ENCODE results near the gene RBM10.

RBM10 gene

DNA sequence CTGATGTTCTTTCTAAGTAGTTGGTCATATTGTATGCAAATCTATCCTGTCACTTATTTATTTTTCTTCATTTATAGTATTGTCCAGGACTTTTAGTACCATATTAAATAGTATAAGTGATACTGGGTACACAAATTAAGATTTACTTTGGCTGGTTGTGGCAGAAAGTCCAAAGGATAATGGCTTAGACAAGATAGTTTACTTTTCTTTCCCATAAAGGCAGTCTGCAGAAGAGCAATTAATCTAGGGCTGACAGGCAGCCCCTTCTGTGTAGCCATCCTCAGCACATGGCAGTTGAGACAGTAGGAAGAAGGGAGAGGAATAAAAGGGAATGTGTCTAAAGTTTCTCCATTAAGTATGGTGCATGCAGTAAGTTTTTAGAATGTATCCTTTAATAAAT, 6.4 kb downstream of the RBM10 start:
- Histone ChIP-seq H3K36me3 (ENCODE audit: control insufficient read depth in 2 of 2, insufficient read depth in 2 of 2, low read length in 2 of 2) (peaks cover 2 to 7% of the 10 kb centered on the region in 2 donors), H3K27ac (ENCODE audit: low read depth in 2 of 2, low read length in 2 of 2) (no peak overlapping the region), H3K9me3 (ENCODE audit: control insufficient read depth in 2 of 2, low read length in 2 of 2) (no peaks in the 10 kb centered on the region), H3K9ac (ENCODE audit: low read depth in 1 of 2, low read length in 2 of 2) (no peak overlapping the region), H3K4me3 (ENCODE audit: low read length in 2 of 2) (no peak overlapping the region), H3K4me1 (ENCODE audit: control insufficient read depth in 2 of 2, insufficient read depth in 2 of 2, low read length in 2 of 2) (peaks cover 5 to 7% of the 10 kb centered on the region in 2 donors), H3K27me3 (ENCODE audit: control insufficient read depth in 2 of 2, insufficient read depth in 2 of 2, low read length in 2 of 2) (peaks cover 0 to 3% of the 10 kb centered on the region in 2 donors)

DNA sequence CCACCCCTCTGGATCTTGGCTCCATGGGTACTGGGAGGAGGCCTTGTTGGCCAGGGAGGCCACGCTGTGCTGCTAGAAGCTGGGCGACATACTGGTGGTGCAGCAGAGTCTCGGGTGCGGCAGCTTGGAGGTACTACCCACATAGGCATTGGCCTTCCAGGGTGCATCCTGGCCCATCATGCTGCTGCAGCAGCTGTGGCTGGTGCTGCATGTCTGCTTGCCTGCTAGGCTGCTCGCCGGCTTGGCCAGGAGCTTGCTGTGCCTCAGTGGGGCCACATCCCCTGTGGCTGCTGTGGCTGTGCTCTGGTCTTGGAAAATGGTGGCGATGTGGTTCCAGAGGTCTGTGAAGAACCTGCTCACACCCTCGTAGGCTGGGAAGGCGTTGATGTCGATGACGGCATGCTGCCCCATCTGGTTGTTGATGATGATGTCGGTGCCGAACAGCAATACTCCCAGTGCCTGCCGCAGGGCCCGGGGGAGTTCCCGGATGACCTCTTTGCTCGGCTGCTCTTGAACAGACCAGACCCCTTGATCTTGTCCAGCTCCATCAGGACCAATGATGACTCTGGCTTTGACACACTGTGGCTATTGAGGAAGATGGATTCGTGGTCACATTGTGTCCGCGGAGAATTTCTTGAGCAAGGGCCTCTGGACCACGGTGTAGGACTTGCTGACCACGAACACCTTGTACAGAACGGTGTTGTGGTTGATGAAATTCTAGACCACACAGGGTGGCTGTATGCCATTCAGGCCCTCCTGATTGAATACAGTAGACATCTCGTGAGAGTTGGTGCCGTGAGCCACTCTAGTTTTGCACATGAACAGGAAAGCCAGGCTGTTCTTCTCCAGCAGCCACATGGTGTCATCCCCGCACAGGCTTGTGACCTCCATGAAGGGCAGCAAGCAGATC, 11.8 kb downstream of the RBM10 start:
- Histone ChIP-seq H3K9me3 (ENCODE audit: control insufficient read depth in 2 of 2, low read length in 2 of 2) (no peaks in the 10 kb centered on the region), H3K4me1 (ENCODE audit: control insufficient read depth in 2 of 2, insufficient read depth in 2 of 2, low read length in 2 of 2) (no peaks in the 10 kb centered on the region), H3K27me3 (ENCODE audit: control insufficient read depth in 2 of 2, insufficient read depth in 2 of 2, low read length in 2 of 2) (no peaks in the 10 kb centered on the region), H3K36me3 (ENCODE audit: control insufficient read depth in 2 of 2, insufficient read depth in 2 of 2, low read length in 2 of 2) (peaks cover 15 to 16% of the 10 kb centered on the region in 2 donors), H3K27ac (ENCODE audit: low read depth in 2 of 2, low read length in 2 of 2) (no peak overlapping the region), H3K9ac (ENCODE audit: low read depth in 1 of 2, low read length in 2 of 2) (no peak overlapping the region), H3K4me3 (ENCODE audit: low read length in 2 of 2) (no peak overlapping the region)

DNA sequence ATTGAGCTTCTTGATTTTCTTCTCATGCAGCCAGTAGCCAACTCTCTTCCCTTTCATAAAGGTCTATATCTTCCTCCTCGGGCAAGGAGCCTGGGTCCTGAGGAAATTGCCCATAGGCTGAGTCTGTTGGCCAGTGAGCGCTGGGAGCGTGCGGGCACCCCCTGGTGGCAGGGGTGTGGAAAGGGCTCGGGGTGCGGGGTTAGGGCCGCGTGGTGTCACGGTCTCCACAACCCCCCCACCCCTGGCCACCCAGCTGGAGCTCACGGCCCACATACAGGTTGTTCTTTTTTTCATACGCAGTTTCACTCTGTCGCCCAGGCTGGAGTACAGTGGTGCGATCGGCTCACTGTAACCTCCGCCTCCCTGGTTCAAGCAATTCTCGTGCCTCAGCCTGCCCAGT, 13.1 kb downstream of the RBM10 start:
- no peaks in the 10 kb centered on the region for H3K27me3 ChIP-seq (ENCODE audit: control insufficient read depth in 2 of 2, insufficient read depth in 2 of 2, low read length in 2 of 2)
- H3K4me1 ChIP-seq (ENCODE audit: control insufficient read depth in 2 of 2, insufficient read depth in 2 of 2, low read length in 2 of 2): no peaks in the 10 kb centered on the region
- no peak overlapping the region for H3K4me3 ChIP-seq (ENCODE audit: low read length in 2 of 2)
- no peak overlapping the region for H3K9ac ChIP-seq (ENCODE audit: low read depth in 1 of 2, low read length in 2 of 2)
- no peak overlapping the region for H3K27ac ChIP-seq (ENCODE audit: low read depth in 2 of 2, low read length in 2 of 2)
- H3K9me3 ChIP-seq (ENCODE audit: control insufficient read depth in 2 of 2, low read length in 2 of 2): no peaks in the 10 kb centered on the region
- peaks cover 15 to 16% of the 10 kb centered on the region in 2 donors for H3K36me3 ChIP-seq (ENCODE audit: control insufficient read depth in 2 of 2, insufficient read depth in 2 of 2, low read length in 2 of 2)

DNA sequence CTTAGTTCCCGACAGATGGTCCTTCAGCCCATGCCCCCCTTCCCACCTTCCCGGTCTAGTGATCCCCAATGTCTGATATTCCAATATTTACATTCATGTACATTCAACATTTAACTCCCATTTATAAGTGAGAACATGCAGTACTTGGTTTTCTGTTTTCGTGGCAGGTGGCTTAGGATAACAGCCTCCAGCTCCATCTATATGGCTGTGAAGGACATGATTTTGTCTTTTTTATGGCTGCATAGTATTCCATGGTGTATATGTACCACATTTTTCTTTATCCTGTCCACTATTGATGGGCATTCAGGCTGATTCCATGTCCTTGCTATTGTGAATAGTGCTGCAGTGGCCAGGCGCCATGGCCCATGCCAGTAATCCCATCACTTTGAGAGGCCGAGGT, 13.8 kb downstream of the RBM10 start:
- no peaks in the 10 kb centered on the region for H3K4me1 ChIP-seq (ENCODE audit: control insufficient read depth in 2 of 2, insufficient read depth in 2 of 2, low read length in 2 of 2)
- no peak overlapping the region for H3K4me3 ChIP-seq (ENCODE audit: low read length in 2 of 2)

DNA sequence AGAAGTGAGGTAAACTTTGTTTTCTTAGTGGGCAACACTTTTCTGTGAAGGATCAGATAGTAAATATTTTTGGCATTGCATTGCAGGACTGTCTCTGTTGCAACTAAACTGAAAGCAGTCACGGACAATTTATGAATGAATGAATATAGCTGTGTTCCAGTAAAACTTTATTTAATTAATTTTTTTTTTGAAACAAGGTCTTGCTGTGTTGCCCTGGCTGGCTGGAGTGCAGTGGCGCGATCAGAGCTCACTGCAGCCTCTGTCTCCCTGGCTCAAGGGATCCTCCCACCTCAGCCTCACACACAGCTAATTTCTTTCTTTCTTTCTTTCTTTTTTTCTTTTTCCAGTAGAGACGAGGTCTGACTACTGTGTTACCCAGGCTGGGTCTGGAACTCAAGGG, 15.8 kb downstream of the RBM10 start:
- no peaks in the 10 kb centered on the region for H3K4me1 ChIP-seq (ENCODE audit: control insufficient read depth in 2 of 2, insufficient read depth in 2 of 2, low read length in 2 of 2)
- peaks cover 11 to 16% of the 10 kb centered on the region in 2 donors for H3K36me3 ChIP-seq (ENCODE audit: control insufficient read depth in 2 of 2, insufficient read depth in 2 of 2, low read length in 2 of 2)
- H3K4me3 ChIP-seq (ENCODE audit: low read length in 2 of 2): no peak overlapping the region
- H3K9ac ChIP-seq (ENCODE audit: low read depth in 1 of 2, low read length in 2 of 2): no peak overlapping the region
- no peaks in the 10 kb centered on the region for H3K9me3 ChIP-seq (ENCODE audit: control insufficient read depth in 2 of 2, low read length in 2 of 2)
- H3K27me3 ChIP-seq (ENCODE audit: control insufficient read depth in 2 of 2, insufficient read depth in 2 of 2, low read length in 2 of 2): no peaks in the 10 kb centered on the region
- H3K27ac ChIP-seq (ENCODE audit: low read depth in 2 of 2, low read length in 2 of 2): no peak overlapping the region

More for the DNA sequence above, 13.8 kb downstream of the RBM10 start:
- Histone ChIP-seq H3K36me3 (ENCODE audit: control insufficient read depth in 2 of 2, insufficient read depth in 2 of 2, low read length in 2 of 2) (peaks cover 13 to 16% of the 10 kb centered on the region in 2 donors), H3K27ac (ENCODE audit: low read depth in 2 of 2, low read length in 2 of 2) (no peak overlapping the region), H3K9ac (ENCODE audit: low read depth in 1 of 2, low read length in 2 of 2) (no peak overlapping the region), H3K27me3 (ENCODE audit: control insufficient read depth in 2 of 2, insufficient read depth in 2 of 2, low read length in 2 of 2) (no peaks in the 10 kb centered on the region), H3K9me3 (ENCODE audit: control insufficient read depth in 2 of 2, low read length in 2 of 2) (no peaks in the 10 kb centered on the region)

DNA sequence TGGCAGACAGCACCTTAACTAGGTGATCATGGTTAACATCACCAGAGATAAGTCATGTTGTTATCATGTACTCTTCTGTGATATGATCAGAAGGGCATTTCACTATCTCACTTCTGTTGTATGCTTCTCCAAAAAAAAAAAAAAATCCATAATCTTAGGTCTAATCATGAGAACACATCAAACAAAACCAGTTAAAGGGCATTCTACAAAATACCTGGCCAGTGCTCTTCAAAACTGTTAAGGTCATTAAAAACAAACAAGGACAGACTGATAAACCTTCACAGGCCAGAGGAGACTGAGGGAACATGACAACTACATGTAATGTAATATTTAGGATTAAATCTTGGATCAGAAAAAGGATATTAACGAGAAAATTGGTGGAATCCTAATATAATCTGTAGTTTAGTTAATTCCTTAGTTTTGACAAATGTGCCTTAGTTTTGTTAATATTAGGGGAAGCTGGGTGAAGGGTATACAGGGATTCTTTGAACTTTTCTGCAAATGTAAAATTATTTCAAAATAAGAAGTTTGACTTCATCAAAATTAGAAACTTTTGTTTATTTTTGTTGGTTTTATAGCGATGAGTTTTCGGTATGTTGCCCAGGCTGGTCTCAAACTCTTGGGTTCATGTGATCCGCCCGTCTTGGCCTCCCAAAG, 18.0 kb downstream of the RBM10 start:
- H3K9ac ChIP-seq (ENCODE audit: low read depth in 1 of 2, low read length in 2 of 2): no peak overlapping the region
- H3K27me3 ChIP-seq (ENCODE audit: control insufficient read depth in 2 of 2, insufficient read depth in 2 of 2, low read length in 2 of 2): no peaks in the 10 kb centered on the region
- H3K9me3 ChIP-seq (ENCODE audit: control insufficient read depth in 2 of 2, low read length in 2 of 2): no peaks in the 10 kb centered on the region
- no peaks in the 10 kb centered on the region for H3K4me1 ChIP-seq (ENCODE audit: control insufficient read depth in 2 of 2, insufficient read depth in 2 of 2, low read length in 2 of 2)
- H3K36me3 ChIP-seq (ENCODE audit: control insufficient read depth in 2 of 2, insufficient read depth in 2 of 2, low read length in 2 of 2): peaks cover 0 to 2% of the 10 kb centered on the region in 2 donors
- no peak overlapping the region for H3K4me3 ChIP-seq (ENCODE audit: low read length in 2 of 2)
- H3K27ac ChIP-seq (ENCODE audit: low read depth in 2 of 2, low read length in 2 of 2): no peak overlapping the region

DNA sequence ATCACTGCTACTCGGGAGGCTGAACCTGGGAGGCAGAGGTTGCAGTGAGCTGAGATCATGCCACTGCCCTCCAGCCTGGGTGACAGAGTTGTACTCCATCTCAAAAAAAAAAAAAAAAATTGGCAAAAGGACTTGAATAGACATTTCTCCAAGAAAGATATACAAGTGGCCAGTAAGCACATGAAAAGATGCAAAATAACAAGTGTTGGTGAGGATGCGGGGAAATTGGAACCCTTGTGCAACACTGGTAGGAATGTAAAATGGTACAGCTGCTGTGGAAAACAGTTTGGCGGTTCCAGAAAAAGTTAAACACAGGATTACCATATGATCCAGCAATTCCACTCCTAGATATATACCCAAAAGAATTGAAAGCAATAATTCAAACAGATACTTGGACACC, 19.4 kb downstream of the RBM10 start:
- no peak overlapping the region for H3K4me3 ChIP-seq (ENCODE audit: low read length in 2 of 2)
- no peak overlapping the region for H3K27ac ChIP-seq (ENCODE audit: low read depth in 2 of 2, low read length in 2 of 2)
- H3K9me3 ChIP-seq (ENCODE audit: control insufficient read depth in 2 of 2, low read length in 2 of 2): no peaks in the 10 kb centered on the region
- H3K36me3 ChIP-seq (ENCODE audit: control insufficient read depth in 2 of 2, insufficient read depth in 2 of 2, low read length in 2 of 2): peaks cover 1 to 2% of the 10 kb centered on the region in 2 donors
- H3K4me1 ChIP-seq (ENCODE audit: control insufficient read depth in 2 of 2, insufficient read depth in 2 of 2, low read length in 2 of 2): no peaks in the 10 kb centered on the region
- H3K27me3 ChIP-seq (ENCODE audit: control insufficient read depth in 2 of 2, insufficient read depth in 2 of 2, low read length in 2 of 2): no peaks in the 10 kb centered on the region
- H3K9ac ChIP-seq (ENCODE audit: low read depth in 1 of 2, low read length in 2 of 2): no peak overlapping the region

DNA sequence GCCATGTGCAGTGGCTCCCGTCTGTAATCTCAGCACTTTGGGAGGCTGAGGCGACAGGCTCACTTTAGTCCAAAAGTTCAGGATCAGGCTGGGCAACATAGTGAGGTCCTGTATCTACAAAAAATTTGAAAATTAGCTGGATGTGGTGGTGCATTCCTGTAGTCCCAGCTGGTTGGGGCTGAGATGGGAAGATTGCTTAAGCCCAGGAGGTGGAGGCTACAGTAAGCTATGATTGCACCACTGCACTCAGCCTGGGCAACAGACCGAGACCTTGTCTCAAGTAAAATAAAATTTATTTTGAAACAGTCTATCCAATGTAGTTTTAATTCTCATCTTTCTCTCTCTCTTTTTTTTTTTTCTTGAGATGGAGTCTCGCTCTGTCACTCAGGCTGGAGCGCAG, 21.1 kb downstream of the RBM10 start:
- no peaks in the 10 kb centered on the region for H3K4me1 ChIP-seq (ENCODE audit: control insufficient read depth in 2 of 2, insufficient read depth in 2 of 2, low read length in 2 of 2)
- H3K9ac ChIP-seq (ENCODE audit: low read depth in 1 of 2, low read length in 2 of 2): no peak overlapping the region
- H3K27ac ChIP-seq (ENCODE audit: low read depth in 2 of 2, low read length in 2 of 2): no peak overlapping the region
- no peaks in the 10 kb centered on the region for H3K9me3 ChIP-seq (ENCODE audit: control insufficient read depth in 2 of 2, low read length in 2 of 2)
- peaks cover 9 to 13% of the 10 kb centered on the region in 2 donors for H3K36me3 ChIP-seq (ENCODE audit: control insufficient read depth in 2 of 2, insufficient read depth in 2 of 2, low read length in 2 of 2)
- no peaks in the 10 kb centered on the region for H3K27me3 ChIP-seq (ENCODE audit: control insufficient read depth in 2 of 2, insufficient read depth in 2 of 2, low read length in 2 of 2)
- H3K4me3 ChIP-seq (ENCODE audit: low read length in 2 of 2): no peak overlapping the region

DNA sequence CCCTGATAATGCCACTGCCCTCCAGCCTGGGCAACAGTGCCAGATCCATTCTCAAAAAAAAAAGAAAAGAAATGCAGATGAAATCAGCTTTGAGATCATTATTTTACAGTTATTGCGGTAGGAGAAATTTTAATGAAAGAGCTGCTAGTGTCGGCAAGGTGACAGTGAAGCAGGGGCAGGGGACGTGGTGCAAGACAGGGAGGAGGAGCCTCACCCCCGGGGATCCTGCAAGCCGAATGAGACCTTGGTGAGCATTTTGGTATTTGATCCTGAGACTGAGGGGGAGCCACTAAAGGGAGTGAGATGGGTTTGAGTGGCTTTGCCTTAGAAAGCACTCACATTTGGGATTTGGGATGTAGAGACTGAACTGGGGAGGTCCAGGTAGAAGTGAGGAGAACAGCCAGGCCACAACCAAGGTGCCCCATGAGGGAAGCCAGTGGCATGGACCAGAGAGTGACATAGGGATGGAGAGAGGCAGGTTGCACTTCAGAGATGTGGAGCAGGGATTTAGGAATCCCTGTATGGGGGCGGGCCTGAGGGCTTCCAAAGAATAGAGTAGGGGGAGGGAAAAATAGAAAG, 23.6 kb downstream of the RBM10 start:
- no peaks in the 10 kb centered on the region for H3K4me1 ChIP-seq (ENCODE audit: control insufficient read depth in 2 of 2, insufficient read depth in 2 of 2, low read length in 2 of 2)
- no peaks in the 10 kb centered on the region for H3K9me3 ChIP-seq (ENCODE audit: control insufficient read depth in 2 of 2, low read length in 2 of 2)
- H3K36me3 ChIP-seq (ENCODE audit: control insufficient read depth in 2 of 2, insufficient read depth in 2 of 2, low read length in 2 of 2): peaks cover 18 to 28% of the 10 kb centered on the region in 2 donors
- no peak overlapping the region for H3K27ac ChIP-seq (ENCODE audit: low read depth in 2 of 2, low read length in 2 of 2)
- H3K27me3 ChIP-seq (ENCODE audit: control insufficient read depth in 2 of 2, insufficient read depth in 2 of 2, low read length in 2 of 2): no peaks in the 10 kb centered on the region
- no peak overlapping the region for H3K4me3 ChIP-seq (ENCODE audit: low read length in 2 of 2)
- H3K9ac ChIP-seq (ENCODE audit: low read depth in 1 of 2, low read length in 2 of 2): no peak overlapping the region

DNA sequence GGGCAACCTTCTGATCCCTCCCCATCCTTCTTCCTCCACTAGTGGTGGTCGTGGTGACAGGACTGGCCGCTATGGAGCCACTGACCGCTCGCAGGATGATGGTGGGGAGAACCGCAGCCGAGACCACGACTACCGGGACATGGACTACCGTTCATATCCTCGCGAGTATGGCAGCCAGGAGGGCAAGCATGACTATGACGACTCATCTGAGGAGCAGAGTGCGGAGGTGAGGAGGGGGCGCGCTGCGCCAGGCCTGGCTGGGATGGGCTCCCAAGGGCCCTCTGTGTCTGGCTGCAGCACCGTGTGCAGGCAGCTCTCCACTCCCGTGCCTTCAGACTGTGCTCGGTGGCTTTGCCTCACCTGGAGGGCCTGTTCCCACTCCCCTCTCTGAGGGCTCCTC, 24.3 kb downstream of the RBM10 start:
- Histone ChIP-seq H3K9ac (ENCODE audit: low read depth in 1 of 2, low read length in 2 of 2) (no peak overlapping the region), H3K36me3 (ENCODE audit: control insufficient read depth in 2 of 2, insufficient read depth in 2 of 2, low read length in 2 of 2) (peaks cover 18 to 30% of the 10 kb centered on the region in 2 donors), H3K4me3 (ENCODE audit: low read length in 2 of 2) (no peak overlapping the region), H3K9me3 (ENCODE audit: control insufficient read depth in 2 of 2, low read length in 2 of 2) (no peaks in the 10 kb centered on the region), H3K27me3 (ENCODE audit: control insufficient read depth in 2 of 2, insufficient read depth in 2 of 2, low read length in 2 of 2) (no peaks in the 10 kb centered on the region), H3K27ac (ENCODE audit: low read depth in 2 of 2, low read length in 2 of 2) (no peak overlapping the region), H3K4me1 (ENCODE audit: control insufficient read depth in 2 of 2, insufficient read depth in 2 of 2, low read length in 2 of 2) (no peaks in the 10 kb centered on the region)

Data from mucosa of rectum (tissue), 2 donors.